Muscle layer of colon (tissue), 2 donors: ENCODE data around the gene DR1.

ENCODE experiments used
- H3K27ac ChIP-seq: one replicate; pipeline ENCODE4 v1.7.0; 2013; ENCODE audit warnings: low read depth, mild to moderate bottlenecking, low read length, moderate library complexity
- H3K27me3 ChIP-seq, 2 donors: one replicate each; pipeline ENCODE4 v1.7.0; 2013; ENCODE audit warnings: low read length in 2 of 2, mild to moderate bottlenecking in 2 of 2; ENCODE audit not compliant: insufficient read depth in 2 of 2, control insufficient read depth in 1 of 2
- H3K36me3 ChIP-seq: one replicate; pipeline ENCODE4 v1.7.0; 2013; ENCODE audit warnings: mild to moderate bottlenecking, low read length; ENCODE audit not compliant: insufficient read depth
- H3K4me1 ChIP-seq: one replicate; pipeline ENCODE4 v1.7.0; 2013; ENCODE audit warnings: mild to moderate bottlenecking, low read length; ENCODE audit not compliant: insufficient read depth
- H3K4me3 ChIP-seq, 2 donors: one replicate each; pipeline ENCODE4 v1.7.0; 2013; ENCODE audit warnings: low read length in 2 of 2, low read depth in 1 of 2, mild to moderate bottlenecking in 1 of 2, moderate library complexity in 1 of 2
- H3K9ac ChIP-seq: one replicate; pipeline ENCODE4 v1.7.0; 2013; ENCODE audit warnings: low read length
- H3K9me3 ChIP-seq: one replicate; pipeline ENCODE4 v1.7.0; 2013; ENCODE audit warnings: mild to moderate bottlenecking, low read length
- donor health status: abdominal sarcoma.
- donor health status: Adenocarcinoma of cecum.

DR1 gene

GRCh38 chr1:93345633-93346420 lies at the start of gene DR1:
Gene DR1, plus strand, starts transcription at chr1:93345907. Its CDS starts 739 bp downstream, at chr1:93346646.
- Histone ChIP-seq H3K27me3 (no peaks in the 10 kb centered on the region), H3K4me1 (peaks cover 38% of the 10 kb centered on the region), H3K27ac (peak within 1 kb of the TSS; percentile 88), H3K4me3 (peak within 1 kb of the TSS; percentile 93 to 100), H3K9me3 (no peaks in the 10 kb centered on the region), H3K36me3 (no peaks in the 10 kb centered on the region), H3K9ac (peak within 1 kb of the TSS; percentile 98)

DNA sequence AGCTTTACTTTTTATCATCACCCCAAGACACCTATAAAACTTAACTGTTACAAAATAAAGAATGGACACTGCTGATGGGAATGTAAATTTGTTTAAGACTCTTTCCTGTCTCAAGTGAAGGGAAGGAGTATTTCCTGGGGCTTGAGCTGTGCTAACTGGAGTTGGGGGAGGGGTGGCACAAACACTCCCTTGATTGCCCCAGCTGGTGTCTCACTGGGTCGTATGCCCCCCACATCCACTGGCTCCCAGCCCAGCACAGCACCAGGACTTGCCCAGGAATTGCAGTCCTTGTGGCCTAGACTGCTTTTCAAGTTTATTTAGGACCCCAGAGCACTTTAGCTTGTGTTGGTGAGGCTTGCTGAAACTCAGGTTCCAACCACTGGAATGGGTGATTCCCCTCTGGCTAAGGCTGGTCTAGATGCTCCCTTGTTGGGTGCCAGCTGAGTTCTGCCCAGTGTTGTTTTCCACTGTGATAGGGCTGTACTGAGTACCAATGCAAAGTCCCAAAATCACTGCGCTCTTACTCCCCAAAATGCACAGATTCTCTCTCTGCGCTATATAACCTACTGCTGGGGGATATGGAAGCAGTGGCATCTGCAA lies 49.1 kb upstream of the DR1 start:
- Histone ChIP-seq H3K27me3 (no peaks in the 10 kb centered on the region), H3K27ac (no peak overlapping the region), H3K4me1 (no peaks in the 10 kb centered on the region), H3K4me3 (no peak overlapping the region), H3K9me3 (no peaks in the 10 kb centered on the region), H3K9ac (no peak overlapping the region), H3K36me3 (no peaks in the 10 kb centered on the region)

DNA sequence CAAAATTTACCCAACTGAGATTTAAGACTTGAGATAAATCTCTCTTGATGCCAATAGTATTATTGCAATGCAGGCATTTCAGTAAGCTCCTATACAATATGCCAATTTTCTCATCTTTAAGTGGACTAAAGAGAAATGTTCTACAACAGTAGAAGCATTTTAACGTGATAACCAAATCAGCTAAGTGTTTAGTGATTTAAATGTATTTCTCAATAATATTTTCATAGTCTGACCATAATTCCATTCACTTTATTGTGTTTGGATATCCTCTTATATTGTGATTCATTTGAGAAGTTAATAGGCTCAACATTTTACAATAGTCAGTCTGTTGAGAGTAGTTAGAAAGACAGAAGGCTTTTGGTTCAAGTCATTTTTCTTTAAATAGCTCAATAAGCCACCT lies 44.6 kb upstream of the DR1 start:
- Histone ChIP-seq H3K9ac (no peak overlapping the region), H3K27ac (no peak overlapping the region), H3K4me1 (no peaks in the 10 kb centered on the region), H3K36me3 (no peaks in the 10 kb centered on the region), H3K9me3 (no peaks in the 10 kb centered on the region), H3K27me3 (no peaks in the 10 kb centered on the region), H3K4me3 (no peak overlapping the region)

DNA sequence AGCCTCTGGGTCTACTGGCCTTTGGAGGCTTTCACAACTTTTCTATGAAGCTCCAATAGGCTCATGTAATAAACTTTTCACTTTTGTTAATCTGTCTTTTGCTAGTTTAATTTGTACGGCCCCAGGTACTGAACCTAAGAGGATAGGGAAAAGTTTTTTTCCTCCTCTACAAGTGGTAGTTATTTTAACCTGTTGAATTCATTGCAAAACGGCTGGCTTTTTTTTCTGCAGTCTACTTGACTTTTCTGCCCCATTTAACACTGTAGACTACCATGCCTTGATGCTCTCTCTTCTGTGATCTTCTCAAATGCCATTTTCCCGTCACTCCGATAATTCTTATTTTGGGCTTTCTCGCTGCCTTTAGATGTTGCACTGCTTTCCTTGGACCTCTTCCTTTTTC lies 43.6 kb upstream of the DR1 start:
- H3K4me1 ChIP-seq, result no peaks in the 10 kb centered on the region

GRCh38 chr1:93304716-93305138 lies 41.0 kb upstream of the DR1 start:
- Histone ChIP-seq H3K4me3 (no peak overlapping the region), H3K9ac (no peak overlapping the region), H3K4me1 (no peaks in the 10 kb centered on the region), H3K27me3 (no peaks in the 10 kb centered on the region), H3K27ac (no peak overlapping the region), H3K9me3 (no peaks in the 10 kb centered on the region), H3K36me3 (no peaks in the 10 kb centered on the region)

More for the DNA sequence above, 43.6 kb upstream of the DR1 start:
- H3K9me3 ChIP-seq, result no peaks in the 10 kb centered on the region
- no peak overlapping the region for H3K4me3 ChIP-seq
- no peak overlapping the region for H3K9ac ChIP-seq
- no peak overlapping the region for H3K27ac ChIP-seq
- no peaks in the 10 kb centered on the region for H3K36me3 ChIP-seq
- H3K27me3 ChIP-seq, result no peaks in the 10 kb centered on the region

DNA sequence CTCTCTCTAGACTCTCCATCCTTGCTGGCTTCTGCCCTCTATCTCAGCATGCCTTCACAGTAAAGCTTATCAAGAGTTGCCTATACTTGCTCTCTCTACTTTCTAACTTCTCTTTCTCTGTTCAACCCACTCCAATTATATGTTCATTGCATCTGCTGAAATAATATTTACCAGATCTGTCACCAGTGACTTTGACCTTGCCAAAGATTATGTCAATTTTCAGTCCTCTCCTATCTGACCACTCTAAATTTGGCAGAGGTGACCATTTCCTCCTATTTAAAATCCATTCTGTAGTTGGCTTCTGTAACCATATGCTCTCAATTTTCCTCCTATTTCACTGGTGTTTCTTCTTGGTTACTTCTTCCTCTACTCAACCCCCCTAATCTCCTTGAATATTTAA lies 38.8 kb upstream of the DR1 start:
- no peaks in the 10 kb centered on the region for H3K27me3 ChIP-seq
- H3K27ac ChIP-seq, result no peak overlapping the region
- no peak overlapping the region for H3K9ac ChIP-seq
- H3K4me3 ChIP-seq, result no peak overlapping the region
- no peaks in the 10 kb centered on the region for H3K4me1 ChIP-seq
- H3K36me3 ChIP-seq, result no peaks in the 10 kb centered on the region
- H3K9me3 ChIP-seq, result no peaks in the 10 kb centered on the region

- Histone ChIP-seq H3K4me3 (no peak overlapping the region), H3K4me1 (no peaks in the 10 kb centered on the region), H3K27me3 (no peaks in the 10 kb centered on the region), H3K9ac (no peak overlapping the region), H3K27ac (no peak overlapping the region), H3K36me3 (no peaks in the 10 kb centered on the region), H3K9me3 (no peaks in the 10 kb centered on the region)
These were observed 32.7 kb upstream of the DR1 start for GRCh38 chr1:93313026-93313425.

DNA sequence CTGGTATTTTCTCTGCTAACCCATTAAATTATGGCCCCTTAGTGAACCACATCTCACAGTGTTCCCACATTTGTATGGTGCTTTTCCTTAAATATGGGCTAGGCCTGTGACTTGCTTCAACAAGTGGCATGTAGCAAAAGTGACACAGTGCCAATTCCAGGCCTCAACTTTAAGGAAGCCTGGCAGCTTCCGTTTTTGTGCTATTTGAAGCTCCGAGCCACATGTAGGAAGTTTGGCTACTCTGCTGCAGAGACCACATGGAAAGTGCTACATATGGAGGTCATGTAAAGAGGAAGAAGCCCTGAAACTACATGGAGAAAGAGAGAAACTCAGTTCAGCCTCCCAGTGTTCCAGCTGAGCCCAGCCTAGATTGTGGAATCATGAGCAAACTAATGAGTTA lies 28.5 kb upstream of the DR1 start:
- no peaks in the 10 kb centered on the region for H3K9me3 ChIP-seq

GRCh38 chr1:93317943-93318342 lies 27.8 kb upstream of the DR1 start:
- H3K4me3 ChIP-seq, result no peak overlapping the region
- no peaks in the 10 kb centered on the region for H3K36me3 ChIP-seq
- no peaks in the 10 kb centered on the region for H3K9me3 ChIP-seq
- H3K9ac ChIP-seq, result no peak overlapping the region
- no peak overlapping the region for H3K27ac ChIP-seq
- H3K27me3 ChIP-seq, result no peaks in the 10 kb centered on the region
- no peaks in the 10 kb centered on the region for H3K4me1 ChIP-seq

More for the DNA sequence above, 28.5 kb upstream of the DR1 start:
- Histone ChIP-seq H3K27me3 (no peaks in the 10 kb centered on the region), H3K9ac (no peak overlapping the region), H3K4me3 (no peak overlapping the region), H3K36me3 (no peaks in the 10 kb centered on the region), H3K27ac (no peak overlapping the region), H3K4me1 (no peaks in the 10 kb centered on the region)

DNA sequence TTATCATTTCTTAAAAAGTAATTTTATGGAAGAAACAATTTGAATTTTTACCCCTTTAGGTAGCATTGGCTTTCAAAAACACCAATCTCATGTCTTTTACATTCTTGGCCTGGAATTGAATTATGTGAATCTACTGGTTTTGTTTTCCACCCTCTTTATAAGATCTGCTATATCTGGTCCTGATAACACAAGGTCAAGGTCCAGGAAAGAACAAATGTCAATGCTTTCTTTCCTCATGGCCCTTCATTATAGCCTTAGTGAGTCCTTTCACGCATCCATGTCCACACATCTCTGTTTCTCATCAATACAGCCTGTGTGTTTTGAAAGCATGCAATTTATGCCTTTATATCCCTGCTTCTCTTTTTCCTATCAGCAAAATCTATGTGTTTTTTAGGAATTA lies 24.0 kb upstream of the DR1 start:
- H3K4me3 ChIP-seq, result no peak overlapping the region
- H3K27ac ChIP-seq, result no peak overlapping the region
- H3K4me1 ChIP-seq, result no peaks in the 10 kb centered on the region
- no peaks in the 10 kb centered on the region for H3K36me3 ChIP-seq
- no peaks in the 10 kb centered on the region for H3K9me3 ChIP-seq
- H3K9ac ChIP-seq, result no peak overlapping the region
- H3K27me3 ChIP-seq, result no peaks in the 10 kb centered on the region

DNA sequence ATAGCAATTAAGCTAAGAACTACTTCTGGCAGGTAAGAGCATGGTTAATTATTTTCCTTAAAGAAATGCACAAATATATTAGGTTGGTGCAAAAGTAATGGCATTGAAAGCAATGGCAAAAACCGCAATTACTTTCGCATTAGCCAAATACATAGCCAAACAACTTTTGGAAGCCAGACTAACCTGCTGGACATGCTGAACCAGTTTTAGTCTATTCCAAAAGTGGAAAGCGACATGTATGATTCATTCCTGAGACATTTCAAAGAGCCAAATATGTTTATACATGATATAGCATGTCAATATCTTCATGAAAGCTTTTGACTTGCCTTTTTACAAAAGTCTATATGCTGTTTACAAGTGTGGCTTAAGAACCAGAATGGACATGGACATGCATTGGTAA lies 23.4 kb upstream of the DR1 start:
- no peak overlapping the region for H3K4me3 ChIP-seq
- no peak overlapping the region for H3K9ac ChIP-seq
- no peaks in the 10 kb centered on the region for H3K27me3 ChIP-seq
- no peak overlapping the region for H3K27ac ChIP-seq
- no peaks in the 10 kb centered on the region for H3K9me3 ChIP-seq
- H3K36me3 ChIP-seq, result no peaks in the 10 kb centered on the region
- H3K4me1 ChIP-seq, result no peaks in the 10 kb centered on the region
